MM.1S (cell line): ENCODE data around the gene FBXO34.

Experiments
- DNase-seq: peaks from one replicate; pipeline ENCODE4 v3.0.0-alpha.2; 2015
- H2AFZ ChIP-seq: fragments of 300-600 bp; sonication (generic); 2 replicates; pipeline ENCODE4 v1.6.0; 2016; ENCODE audit warnings: antibody characterized with exemption, low read length
- H3F3A ChIP-seq: fragments of 300-600 bp; sonication (generic); 2 replicates; pipeline ENCODE4 v1.6.1; 2016; ENCODE audit warnings: mild to moderate bottlenecking, antibody characterized with exemption, low read length, moderate library complexity, mixed read lengths; ENCODE audit not compliant: insufficient read depth
- H3K27ac ChIP-seq: fragments of 300-600 bp; sonication (generic); 2 replicates; pipeline ENCODE4 v1.5.1; 2016; ENCODE audit warnings: mild to moderate bottlenecking, low read length
- H3K27me3 ChIP-seq: fragments of 300-600 bp; sonication (generic); replicated peaks from 2 replicates; pipeline ENCODE4 v1.6.0; 2016; ENCODE audit warnings: low read length; ENCODE audit not compliant: insufficient read depth
- H3K36me3 ChIP-seq: fragments of 300-600 bp; sonication (generic); replicated peaks from 2 replicates; pipeline ENCODE4 v1.6.1; 2016; ENCODE audit warnings: mild to moderate bottlenecking, low read length, mixed read lengths; ENCODE audit not compliant: insufficient read depth
- H3K4me1 ChIP-seq: fragments of 300-600 bp; sonication (generic); 2 replicates; pipeline ENCODE4 v1.6.1; 2016; ENCODE audit warnings: low read length, mixed read lengths
- H3K4me2 ChIP-seq: fragments of 300-600 bp; sonication (generic); 2 replicates; pipeline ENCODE4 v1.6.0; 2016; ENCODE audit warnings: low read depth, low read length
- H3K4me3 ChIP-seq: fragments of 300-600 bp; sonication (generic); 2 replicates; pipeline ENCODE4 v1.5.1; 2016; ENCODE audit warnings: low read length, mixed read lengths
- H3K79me2 ChIP-seq: fragments of 300-600 bp; sonication (generic); 2 replicates; pipeline ENCODE4 v1.6.1; 2016; ENCODE audit warnings: mixed run types, low read length, mixed read lengths
- H3K9ac ChIP-seq: fragments of 300-600 bp; sonication (generic); 2 replicates; pipeline ENCODE4 v1.6.1; 2016; ENCODE audit warnings: low read length, mixed read lengths
- H3K9me2 ChIP-seq: fragments of 300-600 bp; sonication (generic); replicated peaks from 2 replicates; pipeline ENCODE4 v1.6.1; 2016; ENCODE audit warnings: mild to moderate bottlenecking, low read length, mixed read lengths; ENCODE audit not compliant: insufficient read depth
- H3K9me3 ChIP-seq: fragments of 300-600 bp; sonication (generic); replicated peaks from 2 replicates; pipeline ENCODE4 v1.6.1; 2016; ENCODE audit warnings: mild to moderate bottlenecking, low read length, mixed read lengths; ENCODE audit not compliant: insufficient read depth
- H4K20me1 ChIP-seq: fragments of 300-600 bp; sonication (generic); 2 replicates; pipeline ENCODE4 v1.6.1; 2016; ENCODE audit warnings: mild to moderate bottlenecking, low read length, moderate library complexity, mixed read lengths; ENCODE audit not compliant: insufficient read depth
- CTCF ChIP-seq: fragments of 300-600 bp; sonication (generic); IDR thresholded peaks from 2 replicates; pipeline ENCODE4 v1.5.1; 2016; ENCODE audit warnings: antibody characterized with exemption, low read length, mixed read lengths
- EZH2 ChIP-seq: fragments of 300-600 bp; sonication (generic); optimal IDR thresholded peaks from 2 replicates; pipeline ENCODE3; 2017; ENCODE audit warnings: low read depth, mild to moderate bottlenecking, antibody characterized with exemption, low read length, mixed read lengths
- EZH2phosphoT487 ChIP-seq: fragments of 300-600 bp; sonication (generic); IDR thresholded peaks from 2 replicates; pipeline ENCODE4 v1.6.1; 2018; ENCODE audit warnings: antibody characterized with exemption, low read length

Gene FBXO34

GRCh38 chr14:55281316-55281839 is 10.2 kb downstream of the FBXO34 start:
- TF ChIP-seq CTCF = no peak
- no peak for TF ChIP-seq EZH2phosphoT487
- TF ChIP-seq EZH2 = no peak
- no peaks in the 10 kb centered on the region for H4K20me1 ChIP-seq
- H2AFZ ChIP-seq = no peak overlapping the region
- no peak for DNase-seq
- no peak overlapping the region for H3K27ac ChIP-seq
- no peaks in the 10 kb centered on the region for H3K9me2 ChIP-seq
- peaks cover 9% of the 10 kb centered on the region for H3F3A ChIP-seq
- H3K9ac ChIP-seq = no peak overlapping the region
- no peaks in the 10 kb centered on the region for H3K4me1 ChIP-seq
- no peaks in the 10 kb centered on the region for H3K36me3 ChIP-seq
- H3K79me2 ChIP-seq = peaks cover 85% of the 10 kb centered on the region
- no peak overlapping the region for H3K4me2 ChIP-seq
- no peak overlapping the region for H3K4me3 ChIP-seq
- H3K9me3 ChIP-seq = no peaks in the 10 kb centered on the region
- no peaks in the 10 kb centered on the region for H3K27me3 ChIP-seq

- no peak overlapping the region for H3K9ac ChIP-seq
- no peaks in the 10 kb centered on the region for H4K20me1 ChIP-seq
- H3K9me3 ChIP-seq = no peaks in the 10 kb centered on the region
- H3F3A ChIP-seq = no peaks in the 10 kb centered on the region
- H3K4me1 ChIP-seq = no peaks in the 10 kb centered on the region
- no peaks in the 10 kb centered on the region for H3K9me2 ChIP-seq
- TF ChIP-seq CTCF = no peak
- TF ChIP-seq EZH2phosphoT487 = no peak
- no peak for TF ChIP-seq EZH2
- no peak for DNase-seq
- peaks cover 78% of the 10 kb centered on the region for H3K79me2 ChIP-seq
- H3K27ac ChIP-seq = no peak overlapping the region
- H3K36me3 ChIP-seq = no peaks in the 10 kb centered on the region
- no peaks in the 10 kb centered on the region for H3K27me3 ChIP-seq
- no peak overlapping the region for H3K4me3 ChIP-seq
- H2AFZ ChIP-seq = no peak overlapping the region
- H3K4me2 ChIP-seq = no peak overlapping the region
Measured at GRCh38 chr14:55285048-55285652, 13.9 kb downstream of the FBXO34 start.

GRCh38 chr14:55288439-55288838 is 17.2 kb downstream of the FBXO34 start:
- peaks cover 73% of the 10 kb centered on the region for H3K79me2 ChIP-seq
- H2AFZ ChIP-seq = no peak overlapping the region
- no peaks in the 10 kb centered on the region for H3K9me3 ChIP-seq
- H3K4me3 ChIP-seq = no peak overlapping the region
- no peaks in the 10 kb centered on the region for H3K36me3 ChIP-seq
- no peak overlapping the region for H3K9ac ChIP-seq
- no peak for DNase-seq
- TF ChIP-seq EZH2 (no peak), EZH2phosphoT487 (no peak), CTCF (no peak)
- no peaks in the 10 kb centered on the region for H3K27me3 ChIP-seq
- no peaks in the 10 kb centered on the region for H4K20me1 ChIP-seq
- H3K27ac ChIP-seq = no peak overlapping the region
- H3K4me1 ChIP-seq = no peaks in the 10 kb centered on the region
- H3F3A ChIP-seq = no peaks in the 10 kb centered on the region
- no peaks in the 10 kb centered on the region for H3K9me2 ChIP-seq
- H3K4me2 ChIP-seq = no peak overlapping the region
